Panc1 (cell line): ENCODE data around the gene MRPL16. TPM values are rescaled to one million over a fixed set of nuclear protein-coding genes. Genes with fewer than 3 reads are reported as not detected.

Experiments
- ATAC-seq: fragments of 200-7000 bp; cut with Tn5 transposase; 2 replicates; pipeline ENCODE4 v1.9.1; 2020; ENCODE audit warnings: mild to moderate bottlenecking, moderate library complexity
- BruUV-seq: library from RNA; stranded (reverse); fragments of 400-500 nt; replicated peaks from 2 replicates; lab custom pipeline; 2021; lab: Mats Ljungman, UMichigan
- CTCF ChIA-PET: fragments of 300-600 bp; sonication (Branson Sonifier 250); formaldehyde crosslinking; loops from one replicate; lab custom pipeline; 2022; ENCODE audit warnings: antibody characterized with exemption; lab: Charles Lee
- POLR2A ChIA-PET: fragments of 300-600 bp; sonication (Branson Sonifier 250); formaldehyde crosslinking; loops from one replicate; lab custom pipeline; 2022; ENCODE audit warnings: antibody characterized with exemption; lab: Charles Lee
- DNase-seq: peaks from one replicate; pipeline ENCODE4 v3.0.0-alpha.2; 2010; ENCODE audit warnings: low read depth, low spot score
- H3K27ac ChIP-seq: 2 replicates; pipeline ENCODE4 v1.5.1; 2011; ENCODE audit warnings: mild to moderate bottlenecking, low read length, inconsistent platforms
- H3K27me3 ChIP-seq: fragments of 200-500 bp; sonication (Bioruptor generic); 2 replicates; pipeline ENCODE4 v1.6.0; 2014; ENCODE audit warnings: low read length, inconsistent platforms; ENCODE audit not compliant: control insufficient read depth, insufficient read depth
- H3K36me3 ChIP-seq: fragments of 200-500 bp; sonication (Bioruptor generic); 2 replicates; pipeline ENCODE4 v1.5.1; 2014; ENCODE audit warnings: inconsistent platforms, mild to moderate bottlenecking, low read length, moderate library complexity; ENCODE audit not compliant: control insufficient read depth, insufficient read depth
- H3K4me1 ChIP-seq: 2 replicates; pipeline ENCODE4 v1.5.1; 2011; ENCODE audit warnings: inconsistent platforms, mild to moderate bottlenecking, low read length, moderate library complexity; ENCODE audit not compliant: control insufficient read depth, insufficient read depth
- H3K4me3 ChIP-seq, 2 experiments: 2 replicates each; pipeline ENCODE4 v1.5.1; 2011 to 2012; ENCODE audit warnings: low read depth in 2 of 2, low read length in 2 of 2, mild to moderate bottlenecking in 2 of 2, inconsistent platforms in 1 of 2, moderate library complexity in 1 of 2
- H3K9me3 ChIP-seq: fragments of 200-500 bp; sonication (Bioruptor generic); 2 replicates; pipeline ENCODE4 v1.5.1; 2014; ENCODE audit warnings: low read depth, mild to moderate bottlenecking, inconsistent platforms, low read length, moderate library complexity; ENCODE audit not compliant: control insufficient read depth, insufficient read depth
- CTCF ChIP-seq: fragments of 450-650 bp; IDR thresholded peaks from 2 replicates; pipeline ENCODE4 v1.5.1; 2017; ENCODE audit warnings: mild to moderate bottlenecking
- POLR2AphosphoS5 ChIP-seq: IDR thresholded peaks from 2 replicates; pipeline ENCODE4 v1.6.1; 2012; ENCODE audit warnings: mild to moderate bottlenecking, low read depth, low read length, moderate library complexity
- REST ChIP-seq, 2 experiments: IDR thresholded peaks; 2 replicates each; pipeline ENCODE4 v1.6.1; 2011 to 2012; ENCODE audit warnings: low read depth in 2 of 2, control low read depth in 1 of 2, low read length in 1 of 2, mild to moderate bottlenecking in 1 of 2, moderate library complexity in 1 of 2; ENCODE audit not compliant: insufficient read depth in 1 of 2
- SIN3A ChIP-seq: IDR thresholded peaks from 2 replicates; pipeline ENCODE4 v1.6.1; 2012; ENCODE audit warnings: low read depth, mild to moderate bottlenecking, low read length, moderate library complexity, borderline replicate concordance; ENCODE audit not compliant: insufficient read depth
- TCF7L2 ChIP-seq: IDR thresholded peaks from 2 replicates; pipeline ENCODE4 v1.6.1; 2011; ENCODE audit warnings: mild to moderate bottlenecking, low read depth, low read length, inconsistent platforms
- in situ Hi-C: cut with HindIII; loops from 2 replicates; pipeline ENCODE4 v1.10.0; 2016; ENCODE audit warnings: low sequenced_read_pairs, low pct_unique_long_range_greater_than_20kb
- intact Hi-C: fragments of 100-400 bp; cut with micrococcal nuclease; formaldehyde crosslinking; loops from one replicate; pipeline ENCODE4 v1.10.0; 2022; ENCODE audit not compliant: unreplicated experiment
- total RNA-seq: library from RNA; stranded (reverse); gene quantifications from one replicate; pipeline ENCODE4 v1.2.1, GENCODE V29; 2021; ENCODE audit not compliant: unreplicated experiment

Gene MRPL16
- total RNA-seq, 1 experiment from 2014 or later = 41.8 TPM

GRCh38 chr11:59760771-59761170 is 49.8 kb downstream of the MRPL16 start:
- intact Hi-C loops (no loop called here), in situ Hi-C loops (no loop called here)
- TF ChIP-seq POLR2AphosphoS5 (no peak), CTCF (no peak), SIN3A (no peak), REST (IDR thresholded peaks at IDR 0.05; ENCODE audit: insufficient read depth in 1 of 2, low read depth in 2 of 2, low read length in 1 of 2) (no peak), TCF7L2 (no peak)
- no peak for ATAC-seq
- ChIA-PET POLR2A (no interaction called here), CTCF (no interaction called here)
- Histone ChIP-seq H3K36me3 (peaks cover 2% of the 10 kb centered on the region; the same call in 1 of the 2 replicates), H3K4me1 (peaks cover 17% of the 10 kb centered on the region), H3K27ac (no peak overlapping the region), H3K9me3 (no peaks in the 10 kb centered on the region), H3K4me3 (no peak overlapping the region), H3K27me3 (no peaks in the 10 kb centered on the region)
- no TSS peak for BruUV-seq
- DNase-seq = no peak

GRCh38 chr11:59759900-59760299 is 50.7 kb downstream of the MRPL16 start:
- ATAC-seq (no peak), DNase-seq (no peak)
- ChIA-PET POLR2A (no interaction called here), CTCF (no interaction called here)
- TF ChIP-seq REST (IDR thresholded peaks at IDR 0.05; ENCODE audit: insufficient read depth in 1 of 2, low read depth in 2 of 2, low read length in 1 of 2) (no peak), CTCF (no peak), SIN3A (no peak), TCF7L2 (no peak)
- Histone ChIP-seq H3K4me3 (no peak overlapping the region), H3K36me3 (peaks cover 2% of the 10 kb centered on the region; the same call in 1 of the 2 replicates), H3K27me3 (no peaks in the 10 kb centered on the region), H3K9me3 (no peaks in the 10 kb centered on the region), H3K27ac (no peak overlapping the region), H3K4me1 (peaks cover 14% of the 10 kb centered on the region)
- in situ Hi-C loops (no loop called here), intact Hi-C loops (no loop called here)
- BruUV-seq = no TSS peak
